Upper lobe of left lung (tissue), 6 donors: ENCODE data around the gene AHNAK. TPM values are rescaled to one million over a fixed set of nuclear protein-coding genes. Genes with fewer than 3 reads are reported as not detected.

Source experiments
- ATAC-seq, 2 donors: fragments of 200-7000 bp; cut with Tn5 transposase; one replicate each; pipeline ENCODE4 v1.9.1; 2022; ENCODE audit warnings: mild to moderate bottlenecking in 2 of 2, moderate library complexity in 2 of 2; ENCODE audit not compliant: low FRiP score in 2 of 2
- DNase-seq, 2 donors: peaks; one replicate each; pipeline ENCODE4 v3.0.0-alpha.2; 2019 to 2020
- H3K27ac ChIP-seq, 4 donors: fragments of 200-600 bp; sonication (generic); one replicate each; pipeline ENCODE4 v1.5.1; 2016 to 2019
- H3K27me3 ChIP-seq, 4 donors: fragments of 200-600 bp; sonication (generic); one replicate each; pipeline ENCODE4 v1.5.1; 2017 to 2019
- H3K36me3 ChIP-seq, 4 donors: fragments of 200-600 bp; sonication (generic); one replicate each; pipeline ENCODE4 v1.5.1; 2016 to 2019
- H3K4me1 ChIP-seq, 4 donors: fragments of 200-600 bp; sonication (generic); one replicate each; pipeline ENCODE4 v1.5.1; 2018 to 2019
- H3K4me3 ChIP-seq, 4 donors: fragments of 200-600 bp; sonication (generic); one replicate each; pipeline ENCODE4 v1.5.1; 2017 to 2019; ENCODE audit warnings: mild to moderate bottlenecking in 2 of 4, moderate library complexity in 1 of 4
- H3K9me3 ChIP-seq, 4 donors: fragments of 200-600 bp; sonication (generic); one replicate each; pipeline ENCODE4 v1.5.1; 2018 to 2019
- CTCF ChIP-seq, 6 experiments: fragments of 450-650 bp in 4 of 6; fragments of 200-600 bp in 2 of 6; sonication (generic) in 2 of 6; IDR thresholded peaks; one replicate each; pipeline ENCODE4 v1.5.1; 2016 to 2019; ENCODE audit warnings: antibody characterized with exemption in 6 of 6
- EP300 ChIP-seq, 4 donors: sonication (generic); formaldehyde crosslinking; IDR thresholded peaks; one replicate each; pipeline ENCODE4 v1.5.1; 2017; ENCODE audit warnings: antibody characterized with exemption in 4 of 4, control low read depth in 2 of 4
- POLR2A ChIP-seq, 4 donors: fragments of 450-650 bp; IDR thresholded peaks; one replicate each; pipeline ENCODE4 v1.5.1; 2016 to 2017; ENCODE audit warnings: antibody characterized with exemption in 4 of 4, mild to moderate bottlenecking in 2 of 4
- POLR2AphosphoS5 ChIP-seq, 2 donors: sonication (generic); formaldehyde crosslinking; IDR thresholded peaks; one replicate each; pipeline ENCODE4 v1.5.1; 2017; ENCODE audit warnings: antibody characterized with exemption in 2 of 2
- WGBS, 2 donors: methylation state at CpG; one replicate each; pipeline ENCODE4 v1.1.5; 2017 to 2018; 5-methylcytosine and 5-hydroxymethylcytosine counted together
- total RNA-seq, 6 donors: library from RNA; depleted of rRNA in 4 of 6; stranded (reverse); fragments of >200 nt in 4 of 6; gene quantifications; one replicate each; pipeline versions ENCODE4 v1.1.0 to v1.2.1, GENCODE V29; 2016 to 2021
- donor health status: DM: no; HTN: no; CAD: no; lungs with moderate emphysema.
- donor health status: DM: no; HTN: yes; CAD: no; lungs with severe emphysema.

AHNAK gene
- total RNA-seq, 6 donors from 2014 or later: 583 to 1,153 (median 829) TPM

- peak overlapping the region in 2 of 4 donors; percentile 30 to 54 for H3K27ac ChIP-seq
- H3K4me1 ChIP-seq: peaks cover 0 to 6% (median 1%) of the 10 kb centered on the region in 4 donors
- no peaks in the 10 kb centered on the region for H3K9me3 ChIP-seq
- H3K36me3 ChIP-seq: no peaks in the 10 kb centered on the region
- 59 to 74% methylated on average over 5 to 7 of the region's 7 CpGs for WGBS, 2 donors
- no peak for DNase-seq
- ATAC-seq: peak in 1 of 2 donors; percentile 52
- no peaks in the 10 kb centered on the region for H3K27me3 ChIP-seq
- TF ChIP-seq CTCF (IDR thresholded peaks at IDR 0.05): no peak
- TF ChIP-seq EP300 (IDR thresholded peaks at IDR 0.05): no peak
- TF ChIP-seq POLR2A (IDR thresholded peaks at IDR 0.05): no peak
- no peak for TF ChIP-seq POLR2AphosphoS5 (IDR thresholded peaks at IDR 0.05)
- no peak overlapping the region for H3K4me3 ChIP-seq
Measured at GRCh38 chr11:62479631-62480201, 66.9 kb downstream of the AHNAK start.

- H3K27me3 ChIP-seq: no peaks in the 10 kb centered on the region
- H3K36me3 ChIP-seq: no peaks in the 10 kb centered on the region
- DNase-seq (no peak), ATAC-seq (no peak)
- 80 to 88% methylated on average over 4 to 5 of the region's 5 CpGs for WGBS, 2 donors
- peaks cover 0 to 6% (median 1%) of the 10 kb centered on the region in 4 donors for H3K4me1 ChIP-seq
- H3K27ac ChIP-seq: no peak overlapping the region
- H3K4me3 ChIP-seq: no peak overlapping the region
- TF ChIP-seq CTCF (IDR thresholded peaks at IDR 0.05): no peak
- no peak for TF ChIP-seq POLR2AphosphoS5 (IDR thresholded peaks at IDR 0.05)
- TF ChIP-seq EP300 (IDR thresholded peaks at IDR 0.05): no peak
- TF ChIP-seq POLR2A (IDR thresholded peaks at IDR 0.05): no peak
- H3K9me3 ChIP-seq: no peaks in the 10 kb centered on the region
Measured at GRCh38 chr11:62477927-62478326, 68.7 kb downstream of the AHNAK start.

DNA sequence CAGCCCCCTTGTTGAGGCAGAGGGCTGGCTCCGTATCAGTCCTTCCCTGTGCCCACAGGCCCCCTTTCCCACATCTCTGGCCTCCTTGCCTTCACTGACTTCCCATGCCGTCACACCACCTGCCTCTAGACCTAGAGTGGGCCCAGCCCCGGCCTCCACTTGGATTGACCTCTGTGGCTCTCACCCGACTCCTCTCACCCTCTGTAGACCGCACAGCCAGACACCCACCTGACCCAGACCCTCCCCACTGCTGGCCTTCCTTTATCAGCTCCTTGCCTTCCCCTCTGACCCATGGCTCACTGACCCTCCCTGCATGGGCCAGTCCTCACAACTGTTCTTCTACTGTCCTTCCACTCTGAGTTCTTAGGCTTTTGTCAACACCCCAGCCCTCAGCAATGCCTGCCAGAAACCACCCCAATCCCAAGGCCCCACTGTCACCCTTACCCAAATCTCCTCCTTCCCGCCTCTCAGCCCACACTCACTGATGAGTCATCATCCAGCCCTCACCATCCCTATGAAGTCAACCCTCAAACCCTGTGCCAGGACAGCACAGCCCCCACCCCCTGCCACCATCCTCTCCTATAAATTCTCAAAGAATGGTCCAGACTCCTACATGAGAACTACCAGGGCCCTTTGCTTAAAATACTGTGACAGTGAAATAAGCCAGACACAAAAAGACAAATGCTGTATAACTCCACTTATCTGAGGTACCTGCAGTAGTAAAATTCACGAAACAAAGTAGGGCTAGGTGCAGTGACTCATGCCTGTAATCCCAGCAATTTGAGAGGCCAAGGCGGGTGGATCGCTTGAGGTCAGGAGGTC lies 74.3 kb downstream of the AHNAK start:
- TF ChIP-seq EP300 (IDR thresholded peaks at IDR 0.05): no peak
- no peak for TF ChIP-seq POLR2AphosphoS5 (IDR thresholded peaks at IDR 0.05)
- TF ChIP-seq CTCF (IDR thresholded peaks at IDR 0.05): no peak
- no peak for TF ChIP-seq POLR2A (IDR thresholded peaks at IDR 0.05)
- 93 to 95% methylated on average over 9 of the region's 9 CpGs for WGBS, 2 donors
- H3K9me3 ChIP-seq: no peaks in the 10 kb centered on the region
- H3K27me3 ChIP-seq: no peaks in the 10 kb centered on the region
- ATAC-seq (peak; percentile 48 to 69), DNase-seq (no peak)
- no peaks in the 10 kb centered on the region for H3K4me1 ChIP-seq
- H3K4me3 ChIP-seq: no peak overlapping the region
- H3K36me3 ChIP-seq: no peaks in the 10 kb centered on the region
- H3K27ac ChIP-seq: no peak overlapping the region

- Histone ChIP-seq H3K9me3 (no peaks in the 10 kb centered on the region), H3K36me3 (no peaks in the 10 kb centered on the region), H3K27me3 (no peaks in the 10 kb centered on the region), H3K4me1 (no peaks in the 10 kb centered on the region), H3K4me3 (no peak overlapping the region), H3K27ac (no peak overlapping the region)
- TF ChIP-seq POLR2A (IDR thresholded peaks at IDR 0.05) (no peak), EP300 (IDR thresholded peaks at IDR 0.05) (no peak), CTCF (IDR thresholded peaks at IDR 0.05) (no peak), POLR2AphosphoS5 (IDR thresholded peaks at IDR 0.05) (no peak)
- ATAC-seq (peak in 1 of 2 donors; percentile 31), DNase-seq (no peak)
- 94 to 96% methylated on average over 7 of the region's 7 CpGs for WGBS, 2 donors
Measured at GRCh38 chr11:62471603-62472002, 75.0 kb downstream of the AHNAK start.
